Activated CD4-positive, alpha-beta T cell treated with anti-CD3 and anti-CD28 coated beads, Interleukin-2, Interleukin-4, amounts not matched to agents 100 ng/mL and 50 ng/mL, durations not matched to agents 16 hours and 8 hours (primary cell): ENCODE results near the gene PPM1E.
"Not testable (repeated sequence)": the region's sequence is repeated elsewhere in the genome, so short reads cannot be mapped to it uniquely, and the experiment has no call there.

Experiments
- DNase-seq: peaks from one replicate; pipeline ENCODE4 v3.0.0-alpha.2; 2020; ENCODE audit warnings: low spot score

PPM1E gene

GRCh38 chr17:58947824-58948223, 192.2 kb downstream of the PPM1E start:
- no peak for DNase-seq

GRCh38 chr17:58954358-58954757, 198.7 kb downstream of the PPM1E start:
- DNase-seq: not testable (repeated sequence)

GRCh38 chr17:58956997-58957724, 201.5 kb downstream of the PPM1E start:
- DNase-seq: no peak

- not testable (repeated sequence) for DNase-seq
Observed at GRCh38 chr17:58957725-58958073, 202.0 kb downstream of the PPM1E start.

- DNase-seq: peak; percentile 23
Observed at GRCh38 chr17:58960068-58960467, 204.4 kb downstream of the PPM1E start.

- DNase-seq: no peak
Observed at GRCh38 chr17:58965221-58965620, 209.6 kb downstream of the PPM1E start.

GRCh38 chr17:58966208-58966607, 210.6 kb downstream of the PPM1E start:
- no peak for DNase-seq

GRCh38 chr17:58968426-58969061, 212.9 kb downstream of the PPM1E start:
- DNase-seq: peak; percentile 12

- no peak for DNase-seq
Observed at GRCh38 chr17:58969156-58969555, 213.5 kb downstream of the PPM1E start.

- DNase-seq: no peak
Observed at GRCh38 chr17:58969612-58970011, 214.0 kb downstream of the PPM1E start.

- DNase-seq: no peak
Observed at GRCh38 chr17:58970609-58971450, 215.2 kb downstream of the PPM1E start.

- DNase-seq: no peak
Observed at GRCh38 chr17:58974354-58974753, 218.7 kb downstream of the PPM1E start.

- no peak for DNase-seq
Observed at GRCh38 chr17:58976541-58976940, 220.9 kb downstream of the PPM1E start.

- no peak for DNase-seq
Observed at GRCh38 chr17:58980706-58981481, 225.2 kb downstream of the PPM1E start.

- DNase-seq: no peak
Observed at GRCh38 chr17:58982626-58983025, 227.0 kb downstream of the PPM1E start.

GRCh38 chr17:58985367-58985766, 229.7 kb downstream of the PPM1E start:
- DNase-seq: no peak

GRCh38 chr17:58985971-58986370, 230.3 kb downstream of the PPM1E start:
- DNase-seq: no peak

GRCh38 chr17:58989629-58990028, 234.0 kb downstream of the PPM1E start:
- no peak for DNase-seq

- peak; percentile 58 for DNase-seq
Observed at GRCh38 chr17:58991718-58992331, 236.2 kb downstream of the PPM1E start.

GRCh38 chr17:58993311-58993710, 237.7 kb downstream of the PPM1E start:
- DNase-seq: no peak

GRCh38 chr17:58995247-58995940, 239.7 kb downstream of the PPM1E start:
- no peak for DNase-seq
